K562 (cell line): ENCODE data around the gene SRI. TPM values are rescaled to one million over a fixed set of nuclear protein-coding genes. Genes with fewer than 3 reads are reported as not detected.

ENCODE experiments used
- ATAC-seq: fragments of 200-7000 bp; cut with Tn5 transposase; 3 replicates; pipeline ENCODE4 v1.9.1; 2020; ENCODE audit warnings: moderate library complexity
- BruUV-seq: library from RNA; stranded (reverse); fragments of 400-500 nt; replicated peaks from 2 replicates; lab custom pipeline; 2021; lab: Mats Ljungman, UMichigan
- CTCF ChIA-PET: fragments of 300-600 bp; formaldehyde crosslinking; extraction: SDS; loops from one replicate; lab custom pipeline; 2021; ENCODE audit warnings: low intra/inter-chr PET ratio; lab: Yijun Ruan, JAX
- POLR2A ChIA-PET: fragments of 300-600, 350-650 bp; sonication (Branson Sonifier 250); formaldehyde crosslinking; extraction: SDS; loops from one replicate; lab custom pipeline; 2021; ENCODE audit warnings: antibody characterized with exemption, inconsistent platforms; lab: Yijun Ruan, JAX
- DNase-seq, 4 experiments: peaks; one replicate each; pipeline versions ENCODE4 v3.0.0 to v3.0.0-alpha.2; 2011 to 2018; ENCODE audit warnings: low spot score in 3 of 4, mixed read lengths in 3 of 4; ENCODE audit errors: extremely low read depth in 1 of 4
- FAIRE-seq: peaks from 2 replicates; lab custom pipeline; 2011; peaks lifted over from hg19 to GRCh38; lab: Jason Lieb, UNC
- H2AFZ ChIP-seq: 2 replicates; pipeline ENCODE4 v1.6.0; 2011; ENCODE audit warnings: low read depth, low read length, control low read depth, inconsistent platforms
- H3K27ac ChIP-seq: fragments of 200-600 bp; 3 replicates; pipeline ENCODE4 v1.8.0; 2011; ENCODE audit warnings: low read depth, mild to moderate bottlenecking, control low read depth, inconsistent platforms, low read length, moderate library complexity, mixed read lengths; ENCODE audit errors: extremely low read depth
- H3K27me3 ChIP-seq, 2 experiments: fragments of 300-600 bp in 1 of 2; 2 replicates in 1 of 2; 3 replicates in 1 of 2; pipeline versions ENCODE4 v1.6.0 to v1.8.0; 2011; ENCODE audit warnings: inconsistent platforms in 2 of 2, low read length in 2 of 2, mild to moderate bottlenecking in 1 of 2, mixed read lengths in 1 of 2, moderate library complexity in 1 of 2; ENCODE audit not compliant: control insufficient read depth in 2 of 2, insufficient read depth in 2 of 2
- H3K36me3 ChIP-seq: fragments of 300-600 bp; 3 replicates; pipeline ENCODE4 v1.8.0; 2011; ENCODE audit warnings: mild to moderate bottlenecking, low read length, inconsistent platforms; ENCODE audit not compliant: control insufficient read depth, insufficient read depth
- H3K4me1 ChIP-seq, 2 experiments: fragments of 200-600 bp in 1 of 2; replicated peaks in 1 of 2; 2 replicates in 1 of 2; 3 replicates in 1 of 2; pipeline versions ENCODE4 v1.5.1 to v1.8.0; 2011; ENCODE audit warnings: inconsistent platforms in 2 of 2, low read length in 2 of 2, mild to moderate bottlenecking in 1 of 2, mixed read lengths in 1 of 2, moderate library complexity in 1 of 2; ENCODE audit not compliant: control insufficient read depth in 2 of 2, insufficient read depth in 2 of 2
- H3K4me2 ChIP-seq: 2 replicates; pipeline ENCODE4 v1.6.1; 2011; ENCODE audit warnings: low read length, control low read depth, inconsistent platforms, mixed read lengths; ENCODE audit not compliant: insufficient read depth
- H3K4me3 ChIP-seq: fragments of 200-600 bp; sonication (generic), shearing (Covaris generic); 2 replicates; pipeline ENCODE4 v1.5.1; 2016; ENCODE audit warnings: control low read depth, inconsistent platforms
- H3K79me2 ChIP-seq: fragments of 200-600 bp; 3 replicates; pipeline ENCODE4 v1.8.0; 2011; ENCODE audit warnings: low read length, inconsistent platforms; ENCODE audit not compliant: control insufficient read depth, insufficient read depth
- H3K9ac ChIP-seq, 2 experiments: 2 replicates each; pipeline versions ENCODE4 v1.6.0 to v1.6.1; 2011; ENCODE audit warnings: low read depth in 2 of 2, low read length in 2 of 2, control low read depth in 1 of 2, inconsistent platforms in 1 of 2, mild to moderate bottlenecking in 1 of 2, mixed read lengths in 1 of 2; ENCODE audit not compliant: insufficient read depth in 1 of 2
- H3K9me1 ChIP-seq: one replicate; pipeline ENCODE4 v1.6.0; 2011; ENCODE audit warnings: inconsistent platforms, mild to moderate bottlenecking, low read length, moderate library complexity; ENCODE audit not compliant: control insufficient read depth, insufficient read depth
- H3K9me3 ChIP-seq: replicated peaks from 2 replicates; pipeline ENCODE4 v1.5.1; 2011; ENCODE audit warnings: low read depth, low read length, inconsistent platforms; ENCODE audit not compliant: control insufficient read depth, insufficient read depth
- H4K20me1 ChIP-seq: replicated peaks from 2 replicates; pipeline ENCODE4 v1.6.1; 2011; ENCODE audit warnings: low read length, inconsistent platforms, mixed read lengths; ENCODE audit not compliant: control insufficient read depth, insufficient read depth
- ATF1 ChIP-seq, 2 experiments: fragments of 450-650 bp in 1 of 2; IDR thresholded peaks; 2 replicates each; pipeline ENCODE4 v1.6.1; 2016; ENCODE audit warnings: missing compliant biosample characterization in 1 of 2, missing genetic modification characterization in 1 of 2
- CREM ChIP-seq: IDR thresholded peaks from 2 replicates; pipeline ENCODE4 v1.6.1; 2014; ENCODE audit warnings: antibody characterized with exemption, low read depth
- HES1 ChIP-seq: fragments of 450-650 bp; IDR thresholded peaks from 2 replicates; pipeline ENCODE4 v1.6.1; 2016; ENCODE audit warnings: low read depth, mild to moderate bottlenecking, moderate library complexity
- MYNN ChIP-seq, 2 experiments: sonication (generic); formaldehyde crosslinking in 1 of 2; IDR thresholded peaks; 2 replicates each; pipeline versions ENCODE4 v1.5.0 to v1.6.1; 2016 to 2020; ENCODE audit warnings: antibody characterized with exemption in 1 of 2, missing genetic modification reagents in 1 of 2
- RBBP5 ChIP-seq: fragments of 200-600 bp; sonication (generic); IDR thresholded peaks from 2 replicates; pipeline ENCODE4 v1.6.1; 2012; ENCODE audit warnings: borderline replicate concordance, mild to moderate bottlenecking, low read length, control low read depth, inconsistent platforms; ENCODE audit not compliant: insufficient read depth, poor library complexity, severe bottlenecking
- SRSF7 ChIP-seq: fragments of 200-400 bp; formaldehyde crosslinking; optimal IDR thresholded peaks from 2 replicates; pipeline ENCODE3; 2017; ENCODE audit warnings: mild to moderate bottlenecking, low read depth, low read length
- TAF1 ChIP-seq: IDR thresholded peaks from 2 replicates; pipeline ENCODE4 v1.6.1; 2011; ENCODE audit warnings: mild to moderate bottlenecking, low read length, moderate library complexity; ENCODE audit not compliant: insufficient read depth, control insufficient read depth, severe bottlenecking; ENCODE audit errors: extremely low read depth
- ZBTB17 ChIP-seq: fragments of 450-650 bp; formaldehyde crosslinking; IDR thresholded peaks from 2 replicates; pipeline ENCODE4 v1.4.0; 2020; ENCODE audit warnings: mild to moderate bottlenecking
- ZNF444 ChIP-seq: fragments of 250-450 bp; sonication (Bioruptor Pico); IDR thresholded peaks from 2 replicates; pipeline ENCODE4 v1.4.0; 2020; ENCODE audit warnings: mild to moderate bottlenecking, moderate library complexity
- WGBS: fragments of 100-300 bp; shearing (Covaris generic); methylation state at CpG from one replicate; pipeline ENCODE4 v1.1.6; 2016; ENCODE audit warnings: low coverage, mixed read lengths; ENCODE audit not compliant: insufficient coverage; ENCODE audit errors: missing lambda C conversion rate; 5-methylcytosine and 5-hydroxymethylcytosine counted together
- in situ Hi-C: fragments of 300-500 bp; cut with MboI; formaldehyde crosslinking; loops from 4 replicates; pipeline ENCODE4 v1.15.0; 2018; ENCODE audit warnings: inconsistent platforms, mixed read lengths
- intact Hi-C: fragments of 100-400 bp; cut with micrococcal nuclease; formaldehyde crosslinking; loops from 2 replicates; pipeline ENCODE4 v1.14.2; 2022
- polyA plus RNA-seq, 8 experiments: library from polyadenylated mRNA; depleted of rRNA in 4 of 8; stranded (reverse) in 5 of 8; unstranded in 3 of 8; fragments of >200 nt; fragmentation: Nextera tagmentation in 2 of 8; fragmentation: Illumina TruSeq in 1 of 8; extraction: Ambion mirVana in 2 of 8; extraction: Trizol in 1 of 8; gene quantifications; 2 replicates each; pipeline versions ENCODE4 v1.2.1 to v1.2.3, GENCODE V29; 2011 to 2014; ENCODE audit warnings: inconsistent platforms in 1 of 8, missing spikeins in 1 of 8
- total RNA-seq, 7 experiments: library from RNA; depleted of rRNA in 6 of 7; stranded (reverse); fragments of >200 nt in 6 of 7; fragmentation: Illumina TruSeq in 2 of 7; extraction: Trizol in 2 of 7; gene quantifications; 2 replicates each; pipeline versions ENCODE4 v1.2.1 to v1.2.3, GENCODE V29; 2011 to 2021; ENCODE audit warnings: low replicate concordance in 1 of 7
- TF ChIP-seq, protein P1 (sequence below), 2 experiments: fragments of 450-650 bp; IDR thresholded peaks; 2 replicates each; pipeline ENCODE4 v1.6.1; 2016
- TF ChIP-seq, protein P2 (sequence below): fragments of 450-650 bp; IDR thresholded peaks from one replicate; pipeline ENCODE4 v1.6.1; 2018; ENCODE audit warnings: mild to moderate bottlenecking, moderate library complexity; ENCODE audit not compliant: partially characterized antibody

Gene SRI
- total and polyA plus RNA-seq, 9 of the 15 experiments (the other 6 are each of a cell fraction or from before 2014, with no cell fraction given), result 56.4 to 158 (median 119) TPM

GRCh38 chr7:88218836-88219605, 817 bp downstream of the SRI start:
- ChIA-PET POLR2A (interaction anchor here (0.6 to 1.3 kb wide), 3 partner anchors 10 to 325 kb away, joined by 3 to 6 read pairs (median 3); no protein-coding TSS in a partner anchor), CTCF (interaction anchor here (0.6 kb wide), 1 partner anchor 18 kb away, joined by 5 read pairs; no protein-coding TSS in a partner anchor)
- in situ Hi-C loops (no loop called here), intact Hi-C loops (loop anchor here (5.0 to 10.0 kb wide), 2 partner anchors 344 to 463 kb away; partner anchors contain the start of genes DBF4 and SLC25A40)
- Histone ChIP-seq H3K9me1 (no peaks in the 10 kb centered on the region), H3K4me3 (peak overlapping the region; percentile 89), H3K4me1 (peaks cover 0 to 17% of the 10 kb centered on the region in 2 experiments; a peak in 3 of 5 replicates), H3K27ac (peak overlapping the region; percentile 94), H3K79me2 (peaks cover 28% of the 10 kb centered on the region), H3K4me2 (peak overlapping the region; percentile 82), H3K36me3 (peaks cover 36% of the 10 kb centered on the region), H4K20me1 (no peaks in the 10 kb centered on the region), H3K27me3 (no peaks in the 10 kb centered on the region), H2AFZ (peak overlapping the region; percentile 90), H3K9me3 (no peaks in the 10 kb centered on the region), H3K9ac (peak overlapping the region; percentile 87 to 89)
- WGBS, result 1% methylated on average over 27 of the region's 27 CpGs
- FAIRE-seq, result no peak
- DNase-seq, result peak; percentile 38 to 55 (median 45)
- BruUV-seq, result TSS peak; percentile 64
- ATAC-seq, result peak; percentile 62
- peak; percentile 66; the same call in 1 of the 2 replicates for TF ChIP-seq ZBTB17 (CRISPR knock-in tag)
- peak; percentile 64 for TF ChIP-seq CREM
- TF ChIP-seq, protein P1, sequence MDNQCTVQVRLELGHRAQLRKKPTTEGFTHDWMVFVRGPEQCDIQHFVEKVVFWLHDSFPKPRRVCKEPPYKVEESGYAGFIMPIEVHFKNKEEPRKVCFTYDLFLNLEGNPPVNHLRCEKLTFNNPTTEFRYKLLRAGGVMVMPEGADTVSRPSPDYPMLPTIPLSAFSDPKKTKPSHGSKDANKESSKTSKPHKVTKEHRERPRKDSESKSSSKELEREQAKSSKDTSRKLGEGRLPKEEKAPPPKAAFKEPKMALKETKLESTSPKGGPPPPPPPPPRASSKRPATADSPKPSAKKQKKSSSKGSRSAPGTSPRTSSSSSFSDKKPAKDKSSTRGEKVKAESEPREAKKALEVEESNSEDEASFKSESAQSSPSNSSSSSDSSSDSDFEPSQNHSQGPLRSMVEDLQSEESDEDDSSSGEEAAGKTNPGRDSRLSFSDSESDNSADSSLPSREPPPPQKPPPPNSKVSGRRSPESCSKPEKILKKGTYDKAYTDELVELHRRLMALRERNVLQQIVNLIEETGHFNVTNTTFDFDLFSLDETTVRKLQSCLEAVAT (IDR thresholded peaks at IDR 0.05), result peak in 1 of 2 experiments; percentile 12; a peak in 1 of 4 replicates
- TF ChIP-seq, protein P2, sequence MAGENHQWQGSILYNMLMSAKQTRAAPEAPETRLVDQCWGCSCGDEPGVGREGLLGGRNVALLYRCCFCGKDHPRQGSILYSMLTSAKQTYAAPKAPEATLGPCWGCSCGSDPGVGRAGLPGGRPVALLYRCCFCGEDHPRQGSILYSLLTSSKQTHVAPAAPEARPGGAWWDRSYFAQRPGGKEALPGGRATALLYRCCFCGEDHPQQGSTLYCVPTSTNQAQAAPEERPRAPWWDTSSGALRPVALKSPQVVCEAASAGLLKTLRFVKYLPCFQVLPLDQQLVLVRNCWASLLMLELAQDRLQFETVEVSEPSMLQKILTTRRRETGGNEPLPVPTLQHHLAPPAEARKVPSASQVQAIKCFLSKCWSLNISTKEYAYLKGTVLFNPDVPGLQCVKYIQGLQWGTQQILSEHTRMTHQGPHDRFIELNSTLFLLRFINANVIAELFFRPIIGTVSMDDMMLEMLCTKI, result no peak
- TF ChIP-seq SRSF7, result no peak
- TF ChIP-seq MYNN (IDR thresholded peaks at IDR 0.05), result peak; percentile 89
- TF ChIP-seq MYNN (CRISPR knock-in tag; IDR thresholded peaks at IDR 0.05), result peak; percentile 35; the same call in 1 of the 2 replicates
- no peak for TF ChIP-seq ZNF444 (CRISPR knock-in tag)
- TF ChIP-seq ATF1 (CRISPR knock-in tag; IDR thresholded peaks at IDR 0.05), result no peak
- TF ChIP-seq ATF1 (tag; IDR thresholded peaks at IDR 0.05), result peak; percentile 48; the same call in 1 of the 2 replicates
- peak; percentile 33 for TF ChIP-seq RBBP5
- 0 out of 2 replicates have a peak, but pooled peaks have one; percentile 8 for TF ChIP-seq HES1
- peak; percentile 14 for TF ChIP-seq TAF1
